Measurements from ENCODE around the gene RAB39A.

DNA sequence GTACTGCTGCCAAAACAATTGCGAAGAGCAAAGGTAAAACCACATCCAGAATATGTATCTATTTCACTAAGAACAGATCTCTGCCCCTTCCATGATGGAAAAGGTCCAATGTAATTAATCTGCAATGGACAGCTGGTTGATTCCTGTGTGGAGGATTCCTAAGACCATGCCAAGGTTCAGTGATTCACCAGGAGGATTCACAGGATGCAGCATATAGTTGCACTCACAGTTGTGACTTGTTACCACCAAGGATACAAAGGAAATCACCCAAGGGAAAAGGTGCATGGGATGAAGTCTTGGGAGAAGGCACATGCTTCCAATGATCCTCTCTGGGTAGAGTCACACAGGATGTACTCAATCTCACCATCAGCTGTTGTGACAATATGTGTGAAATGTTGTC lies 45.4 kb downstream of the RAB39A start:
- TF ChIP-seq POLR2A (IDR thresholded peaks at IDR 0.05) = no peak
- TF ChIP-seq, protein P1, sequence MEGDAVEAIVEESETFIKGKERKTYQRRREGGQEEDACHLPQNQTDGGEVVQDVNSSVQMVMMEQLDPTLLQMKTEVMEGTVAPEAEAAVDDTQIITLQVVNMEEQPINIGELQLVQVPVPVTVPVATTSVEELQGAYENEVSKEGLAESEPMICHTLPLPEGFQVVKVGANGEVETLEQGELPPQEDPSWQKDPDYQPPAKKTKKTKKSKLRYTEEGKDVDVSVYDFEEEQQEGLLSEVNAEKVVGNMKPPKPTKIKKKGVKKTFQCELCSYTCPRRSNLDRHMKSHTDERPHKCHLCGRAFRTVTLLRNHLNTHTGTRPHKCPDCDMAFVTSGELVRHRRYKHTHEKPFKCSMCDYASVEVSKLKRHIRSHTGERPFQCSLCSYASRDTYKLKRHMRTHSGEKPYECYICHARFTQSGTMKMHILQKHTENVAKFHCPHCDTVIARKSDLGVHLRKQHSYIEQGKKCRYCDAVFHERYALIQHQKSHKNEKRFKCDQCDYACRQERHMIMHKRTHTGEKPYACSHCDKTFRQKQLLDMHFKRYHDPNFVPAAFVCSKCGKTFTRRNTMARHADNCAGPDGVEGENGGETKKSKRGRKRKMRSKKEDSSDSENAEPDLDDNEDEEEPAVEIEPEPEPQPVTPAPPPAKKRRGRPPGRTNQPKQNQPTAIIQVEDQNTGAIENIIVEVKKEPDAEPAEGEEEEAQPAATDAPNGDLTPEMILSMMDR (IDR thresholded peaks at IDR 0.05) = no peak

Data from heart left ventricle (tissue), 13 donors.